ENCODE results near the gene LMX1A. TPM values are rescaled to one million over a fixed set of nuclear protein-coding genes. Genes with fewer than 3 reads are reported as not detected.

Gene LMX1A
- total RNA-seq, 1 donor from 2014 or later: 1.7 TPM

DNA sequence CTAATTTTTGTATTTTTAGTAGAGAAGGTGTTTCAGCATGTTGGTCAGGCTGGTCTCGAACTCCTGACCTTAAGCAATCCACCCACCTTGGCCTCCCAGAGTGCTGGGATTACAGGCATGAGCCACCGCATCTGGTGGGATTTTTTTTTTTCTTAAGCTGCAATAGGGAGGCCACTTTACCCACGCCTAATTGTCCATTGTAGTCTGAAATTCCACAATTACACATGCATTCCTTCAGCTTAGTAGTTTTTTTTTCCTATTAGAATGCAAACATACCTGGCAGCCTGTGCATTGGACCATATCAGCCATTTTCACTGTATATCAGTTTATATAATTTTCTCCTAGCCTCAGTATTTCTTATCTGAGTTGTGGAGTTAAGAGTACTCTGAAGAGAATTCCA, 186.8 kb downstream of the LMX1A start:
- intact Hi-C loops (cut with DNase I): no loop called here
- no peaks in the 10 kb centered on the region for H3K4me1 ChIP-seq
- no peak overlapping the region for H3K27ac ChIP-seq
- H3K4me3 ChIP-seq: no peak overlapping the region
- H3K9me3 ChIP-seq: no peaks in the 10 kb centered on the region
- H3K27me3 ChIP-seq: no peaks in the 10 kb centered on the region
- DNase-seq (ENCODE audit: low spot score in 2 of 2): no peak
- H3K36me3 ChIP-seq: no peaks in the 10 kb centered on the region
- TF ChIP-seq, protein P1, sequence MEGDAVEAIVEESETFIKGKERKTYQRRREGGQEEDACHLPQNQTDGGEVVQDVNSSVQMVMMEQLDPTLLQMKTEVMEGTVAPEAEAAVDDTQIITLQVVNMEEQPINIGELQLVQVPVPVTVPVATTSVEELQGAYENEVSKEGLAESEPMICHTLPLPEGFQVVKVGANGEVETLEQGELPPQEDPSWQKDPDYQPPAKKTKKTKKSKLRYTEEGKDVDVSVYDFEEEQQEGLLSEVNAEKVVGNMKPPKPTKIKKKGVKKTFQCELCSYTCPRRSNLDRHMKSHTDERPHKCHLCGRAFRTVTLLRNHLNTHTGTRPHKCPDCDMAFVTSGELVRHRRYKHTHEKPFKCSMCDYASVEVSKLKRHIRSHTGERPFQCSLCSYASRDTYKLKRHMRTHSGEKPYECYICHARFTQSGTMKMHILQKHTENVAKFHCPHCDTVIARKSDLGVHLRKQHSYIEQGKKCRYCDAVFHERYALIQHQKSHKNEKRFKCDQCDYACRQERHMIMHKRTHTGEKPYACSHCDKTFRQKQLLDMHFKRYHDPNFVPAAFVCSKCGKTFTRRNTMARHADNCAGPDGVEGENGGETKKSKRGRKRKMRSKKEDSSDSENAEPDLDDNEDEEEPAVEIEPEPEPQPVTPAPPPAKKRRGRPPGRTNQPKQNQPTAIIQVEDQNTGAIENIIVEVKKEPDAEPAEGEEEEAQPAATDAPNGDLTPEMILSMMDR (IDR thresholded peaks at IDR 0.05): no peak

DNA sequence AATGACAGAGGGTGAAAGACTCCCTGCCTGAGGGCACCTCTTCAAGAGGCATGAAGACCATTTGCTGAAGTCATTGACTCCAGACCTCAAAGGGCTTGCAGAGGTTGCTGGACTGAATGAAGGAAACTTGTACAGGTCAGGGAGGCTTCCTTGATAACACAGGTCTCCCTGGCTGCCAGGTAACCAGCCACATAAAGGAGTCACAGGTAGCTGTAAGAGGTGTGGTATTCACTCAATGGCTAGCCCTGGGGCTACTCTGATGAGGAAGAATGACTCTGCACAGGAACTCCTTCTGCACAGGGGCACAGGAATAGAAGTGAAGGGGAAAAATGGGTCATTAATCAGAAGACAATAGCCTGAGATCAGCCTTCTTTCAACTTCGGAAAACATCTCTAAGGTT, 187.5 kb downstream of the LMX1A start:
- TF ChIP-seq, protein P1 (IDR thresholded peaks at IDR 0.05): no peak
- intact Hi-C loops (cut with DNase I): no loop called here

DNA sequence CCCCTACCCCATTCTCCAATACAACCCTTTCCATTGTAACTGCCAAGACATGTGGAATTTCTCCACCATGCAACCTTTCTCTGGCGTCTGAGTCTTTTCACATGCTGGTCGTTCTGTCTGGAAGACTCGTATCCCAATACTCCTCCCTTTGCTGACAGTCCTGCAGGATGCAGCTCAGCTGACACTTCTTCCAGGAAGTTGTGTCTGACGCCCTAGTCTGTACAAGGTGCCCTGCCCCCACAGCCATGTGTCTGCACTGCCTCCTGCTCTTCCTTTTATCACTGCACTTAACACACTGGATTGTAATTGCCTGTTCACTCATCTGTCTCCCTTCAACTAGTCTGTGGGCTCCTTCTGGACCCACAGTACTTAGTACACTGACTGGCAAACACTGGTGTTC, 188.0 kb downstream of the LMX1A start:
- DNase-seq (ENCODE audit: low spot score in 2 of 2): no peak
- intact Hi-C loops (cut with DNase I): no loop called here
- Histone ChIP-seq H3K4me1 (no peaks in the 10 kb centered on the region), H3K27me3 (no peaks in the 10 kb centered on the region), H3K36me3 (no peaks in the 10 kb centered on the region), H3K9me3 (no peaks in the 10 kb centered on the region), H3K27ac (no peak overlapping the region), H3K4me3 (no peak overlapping the region)
- TF ChIP-seq, protein P1 (IDR thresholded peaks at IDR 0.05): no peak

More for the DNA sequence above, 187.5 kb downstream of the LMX1A start:
- H3K4me1 ChIP-seq: no peaks in the 10 kb centered on the region
- no peak overlapping the region for H3K27ac ChIP-seq
- H3K9me3 ChIP-seq: no peaks in the 10 kb centered on the region
- no peaks in the 10 kb centered on the region for H3K36me3 ChIP-seq
- DNase-seq (ENCODE audit: low spot score in 2 of 2): no peak
- no peaks in the 10 kb centered on the region for H3K27me3 ChIP-seq
- H3K4me3 ChIP-seq: no peak overlapping the region

DNA sequence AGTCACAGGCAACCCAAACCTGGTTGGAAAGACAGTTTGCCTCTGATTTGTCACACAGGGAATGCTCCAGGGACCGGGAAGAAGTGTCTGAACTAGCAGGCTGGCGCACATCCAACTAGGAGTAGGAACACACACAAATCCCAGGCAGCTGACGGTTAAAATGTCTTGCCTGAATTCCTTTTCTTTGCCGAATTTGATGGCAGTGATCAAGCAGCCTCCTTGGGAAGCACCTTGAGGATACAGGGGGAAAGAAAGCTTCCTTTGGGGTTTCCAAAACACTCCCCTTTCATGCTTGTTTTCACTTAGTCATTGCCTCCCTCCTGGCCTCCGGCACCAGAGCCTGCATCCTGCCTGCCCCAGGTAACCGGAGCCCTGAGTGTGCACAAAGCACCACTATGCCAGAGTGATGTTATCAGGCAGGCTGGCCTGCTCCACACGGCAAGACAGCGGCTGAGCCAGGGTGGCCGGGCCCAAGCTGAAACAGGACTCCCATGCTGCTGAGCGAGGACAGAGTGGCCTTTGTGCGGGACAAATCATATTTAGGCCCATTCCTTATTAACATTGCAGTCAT, 193.8 kb downstream of the LMX1A start:
- no peaks in the 10 kb centered on the region for H3K9me3 ChIP-seq
- no peaks in the 10 kb centered on the region for H3K27me3 ChIP-seq
- H3K27ac ChIP-seq: no peak overlapping the region
- TF ChIP-seq, protein P1 (IDR thresholded peaks at IDR 0.05): no peak
- no peak overlapping the region for H3K4me3 ChIP-seq
- intact Hi-C loops (cut with DNase I): no loop called here
- DNase-seq (ENCODE audit: low spot score in 2 of 2): no peak
- H3K4me1 ChIP-seq: no peaks in the 10 kb centered on the region
- H3K36me3 ChIP-seq: no peaks in the 10 kb centered on the region

DNA sequence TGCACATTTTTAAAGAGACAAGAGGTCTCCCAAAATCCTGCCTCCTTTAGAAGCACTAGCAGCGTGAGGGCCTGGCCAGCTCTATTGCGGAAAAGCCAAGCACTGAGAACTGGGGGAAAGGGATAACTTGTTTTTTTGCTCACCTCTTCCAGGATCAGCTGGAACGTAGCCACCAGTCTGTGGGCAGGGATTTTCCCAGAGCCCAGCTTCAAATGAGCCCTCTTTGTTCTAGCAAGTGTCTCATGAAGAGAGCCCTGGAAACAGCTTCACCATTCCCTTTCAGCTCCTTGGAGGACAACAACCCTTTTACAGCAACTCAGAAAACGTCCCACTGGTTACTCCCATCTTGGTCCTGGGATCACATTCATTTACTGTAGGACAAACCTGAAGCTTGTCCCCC, 195.4 kb downstream of the LMX1A start:
- H3K9me3 ChIP-seq: no peaks in the 10 kb centered on the region
- intact Hi-C loops (cut with DNase I): no loop called here
- no peaks in the 10 kb centered on the region for H3K36me3 ChIP-seq
- H3K27ac ChIP-seq: no peak overlapping the region
- no peaks in the 10 kb centered on the region for H3K27me3 ChIP-seq
- H3K4me3 ChIP-seq: no peak overlapping the region
- TF ChIP-seq, protein P1 (IDR thresholded peaks at IDR 0.05): no peak
- DNase-seq (ENCODE audit: low spot score in 2 of 2): no peak
- H3K4me1 ChIP-seq: no peaks in the 10 kb centered on the region

DNA sequence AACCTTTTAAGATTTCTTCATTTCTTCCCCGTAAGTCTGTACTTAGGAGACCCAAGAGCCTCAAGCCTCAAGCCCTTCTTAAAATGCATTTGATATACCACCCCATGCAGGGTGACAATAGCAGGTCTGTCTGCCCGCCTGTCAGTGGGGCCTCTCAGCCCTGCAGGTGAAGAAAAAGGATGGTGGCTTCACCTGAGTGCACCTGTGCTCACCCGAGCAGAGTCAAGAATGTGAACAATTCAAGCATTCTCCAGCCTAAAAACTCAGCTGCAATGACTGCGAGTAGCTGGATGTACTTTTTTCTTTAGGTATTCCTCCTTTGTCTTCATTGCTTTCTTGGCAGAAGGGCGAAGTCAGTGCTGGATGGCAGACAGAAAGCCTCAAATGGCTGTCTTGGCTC, 203.3 kb downstream of the LMX1A start:
- H3K27ac ChIP-seq: no peak overlapping the region
- H3K27me3 ChIP-seq: no peaks in the 10 kb centered on the region
- TF ChIP-seq, protein P1 (IDR thresholded peaks at IDR 0.05): no peak
- H3K4me1 ChIP-seq: no peaks in the 10 kb centered on the region
- H3K36me3 ChIP-seq: no peaks in the 10 kb centered on the region
- H3K4me3 ChIP-seq: no peak overlapping the region
- intact Hi-C loops (cut with DNase I): no loop called here
- no peak for DNase-seq (ENCODE audit: low spot score in 2 of 2)
- no peaks in the 10 kb centered on the region for H3K9me3 ChIP-seq
